HEK293 (cell line): ENCODE measurements around the gene FAM83E.

Experiments
- CTCF ChIP-seq: fragments of 450-650 bp; formaldehyde crosslinking; IDR thresholded peaks from 2 replicates; pipeline ENCODE4 v1.5.1; 2016; ENCODE audit warnings: missing biosample characterization, missing genetic modification characterization
- KLF7 ChIP-seq: fragments of 450-650 bp; formaldehyde crosslinking; IDR thresholded peaks from 2 replicates; pipeline ENCODE4 v1.5.1; 2016; ENCODE audit warnings: missing biosample characterization, missing genetic modification characterization, borderline replicate concordance
- ZBTB21 ChIP-seq: fragments of 450-650 bp; formaldehyde crosslinking; IDR thresholded peaks from 2 replicates; pipeline ENCODE4 v1.5.1; 2017; ENCODE audit warnings: missing biosample characterization, missing genetic modification characterization
- ZNF302 ChIP-seq: fragments of 450-650 bp; formaldehyde crosslinking; IDR thresholded peaks from 2 replicates; pipeline ENCODE4 v1.5.1; 2016; ENCODE audit warnings: missing biosample characterization, missing genetic modification characterization, low read depth
- ZNF747 ChIP-seq: fragments of 450-650 bp; formaldehyde crosslinking; IDR thresholded peaks from 2 replicates; pipeline ENCODE4 v1.5.1; 2016; ENCODE audit warnings: missing biosample characterization, missing genetic modification characterization
- TF ChIP-seq, protein P1 (sequence below): fragments of 450-650 bp; formaldehyde crosslinking; IDR thresholded peaks from 2 replicates; pipeline ENCODE4 v1.5.1; 2016; ENCODE audit warnings: missing biosample characterization, missing genetic modification characterization
- TF ChIP-seq, protein P2 (sequence below): fragments of 450-650 bp; formaldehyde crosslinking; IDR thresholded peaks from 2 replicates; pipeline ENCODE4 v1.5.1; 2017; ENCODE audit warnings: missing biosample characterization, missing genetic modification characterization

DNA sequence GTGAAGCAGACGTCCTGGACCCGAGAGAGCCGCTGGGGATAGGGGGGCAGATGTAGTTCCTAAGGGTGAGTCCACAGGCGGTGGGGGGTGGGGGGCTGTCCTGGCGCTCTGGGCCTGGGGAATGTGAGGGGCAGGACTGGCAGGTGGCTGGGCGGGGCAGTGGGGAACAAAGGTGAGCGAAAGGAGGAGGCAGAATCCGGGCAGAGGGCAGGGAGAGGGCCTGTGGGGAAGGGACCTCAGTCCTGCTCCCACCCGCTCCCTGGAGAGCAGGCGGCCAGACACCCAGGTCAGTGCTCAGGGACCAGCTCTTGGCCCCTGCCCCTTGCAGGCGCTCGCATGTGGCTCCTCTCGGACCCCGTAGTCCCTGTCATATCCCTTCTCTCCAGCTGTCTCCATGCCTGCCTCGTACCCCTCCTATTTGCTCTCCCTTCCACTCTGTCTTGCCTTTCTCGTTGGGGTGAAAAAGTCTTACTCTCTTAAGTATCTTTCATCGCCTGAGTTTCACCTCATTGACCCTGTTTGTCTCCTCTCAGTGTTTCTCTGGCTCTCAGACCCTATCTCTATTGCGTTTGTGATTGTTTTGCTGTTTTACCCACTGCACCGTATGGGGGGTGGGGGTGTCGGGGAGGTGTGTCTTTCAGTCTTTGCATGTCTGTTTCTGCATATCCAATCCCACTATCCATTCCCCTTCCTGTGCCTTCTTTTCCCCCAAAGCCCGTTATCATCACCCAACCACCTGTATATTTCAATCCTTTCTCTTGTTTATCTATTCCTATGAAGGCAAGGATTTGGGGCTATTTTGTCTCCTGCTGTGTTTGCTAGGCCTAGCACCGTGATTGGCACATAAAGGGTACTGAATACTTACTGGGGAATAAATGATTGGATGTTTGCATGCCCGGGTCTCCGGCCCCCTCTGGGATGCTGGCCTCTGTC is 10.2 kb upstream of the FAM83E start:
- TF ChIP-seq, protein P1, sequence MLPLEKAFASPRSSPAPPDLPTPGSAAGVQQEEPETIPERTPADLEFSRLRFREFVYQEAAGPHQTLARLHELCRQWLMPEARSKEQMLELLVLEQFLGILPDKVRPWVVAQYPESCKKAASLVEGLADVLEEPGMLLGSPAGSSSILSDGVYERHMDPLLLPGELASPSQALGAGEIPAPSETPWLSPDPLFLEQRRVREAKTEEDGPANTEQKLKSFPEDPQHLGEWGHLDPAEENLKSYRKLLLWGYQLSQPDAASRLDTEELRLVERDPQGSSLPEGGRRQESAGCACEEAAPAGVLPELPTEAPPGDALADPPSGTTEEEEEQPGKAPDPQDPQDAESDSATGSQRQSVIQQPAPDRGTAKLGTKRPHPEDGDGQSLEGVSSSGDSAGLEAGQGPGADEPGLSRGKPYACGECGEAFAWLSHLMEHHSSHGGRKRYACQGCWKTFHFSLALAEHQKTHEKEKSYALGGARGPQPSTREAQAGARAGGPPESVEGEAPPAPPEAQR, result no peak
- TF ChIP-seq ZNF747, result no peak
- no peak for TF ChIP-seq CTCF
- TF ChIP-seq ZNF302 (tag by site-specific recombination), result no peak
- TF ChIP-seq KLF7 (tag by site-specific recombination), result 0 out of 2 replicates have a peak, but pooled peaks have one; percentile 15
- TF ChIP-seq ZBTB21, result no peak
- TF ChIP-seq, protein P2, sequence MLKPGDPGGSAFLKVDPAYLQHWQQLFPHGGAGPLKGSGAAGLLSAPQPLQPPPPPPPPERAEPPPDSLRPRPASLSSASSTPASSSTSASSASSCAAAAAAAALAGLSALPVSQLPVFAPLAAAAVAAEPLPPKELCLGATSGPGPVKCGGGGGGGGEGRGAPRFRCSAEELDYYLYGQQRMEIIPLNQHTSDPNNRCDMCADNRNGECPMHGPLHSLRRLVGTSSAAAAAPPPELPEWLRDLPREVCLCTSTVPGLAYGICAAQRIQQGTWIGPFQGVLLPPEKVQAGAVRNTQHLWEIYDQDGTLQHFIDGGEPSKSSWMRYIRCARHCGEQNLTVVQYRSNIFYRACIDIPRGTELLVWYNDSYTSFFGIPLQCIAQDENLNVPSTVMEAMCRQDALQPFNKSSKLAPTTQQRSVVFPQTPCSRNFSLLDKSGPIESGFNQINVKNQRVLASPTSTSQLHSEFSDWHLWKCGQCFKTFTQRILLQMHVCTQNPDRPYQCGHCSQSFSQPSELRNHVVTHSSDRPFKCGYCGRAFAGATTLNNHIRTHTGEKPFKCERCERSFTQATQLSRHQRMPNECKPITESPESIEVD (tag by site-specific recombination), result no peak
